Adrenal gland (tissue), 12 donors: ENCODE measurements around the gene SACS. TPM values are rescaled to one million over a fixed set of nuclear protein-coding genes. Genes with fewer than 3 reads are reported as not detected.

Experiments
- DNase-seq, 7 donors: peaks; one replicate each; pipeline ENCODE4 v3.0.0-alpha.2; 2019 to 2020
- H3K27ac ChIP-seq, 5 donors: fragments of 200-600 bp; sonication (generic) in 4 of 5; 1 replicate in 3 of 5; 2 replicates in 2 of 5; pipeline versions ENCODE4 v1.5.1 to v1.8.0; 2016 to 2020; ENCODE audit warnings: mild to moderate bottlenecking in 1 of 5
- H3K27me3 ChIP-seq: fragments of 200-600 bp; 2 replicates; pipeline ENCODE4 v1.8.0; 2021
- H3K36me3 ChIP-seq, 2 donors: fragments of 200-600 bp; replicated peaks in 1 of 2; 1 replicate in 1 of 2; 2 replicates in 1 of 2; pipeline versions ENCODE4 v1.5.1 to v1.8.0; 2018 to 2022
- H3K4me1 ChIP-seq, 2 donors: fragments of 200-600 bp; replicated peaks in 1 of 2; 1 replicate in 1 of 2; 2 replicates in 1 of 2; pipeline versions ENCODE4 v1.5.1 to v1.8.0; 2018 to 2021
- H3K4me3 ChIP-seq, 4 donors: fragments of 200-600 bp; sonication (generic) in 3 of 4; one replicate each; pipeline ENCODE4 v1.5.1; 2016 to 2018
- H3K9me3 ChIP-seq, 3 donors: fragments of 200-600 bp; sonication (generic) in 1 of 3; replicated peaks in 1 of 3; 1 replicate in 2 of 3; 2 replicates in 1 of 3; pipeline versions ENCODE4 v1.5.1 to v1.8.0; 2016 to 2021
- POLR2A ChIP-seq, 2 donors: fragments of 450-650 bp; IDR thresholded peaks; one replicate each; pipeline ENCODE4 v1.6.1; 2017; ENCODE audit warnings: antibody characterized with exemption in 2 of 2, mild to moderate bottlenecking in 2 of 2, moderate library complexity in 1 of 2
- WGBS, 4 donors: extraction: QIAGEN DNeasy Blood & Tissue Kit in 2 of 4; methylation state at CpG; one replicate each; pipeline versions ENCODE4 v1.1.5 to v1.1.7; 2013 to 2017; 5-methylcytosine and 5-hydroxymethylcytosine counted together
- intact Hi-C, 2 donors: fragments of 100-400 bp; cut with DNase I; formaldehyde crosslinking; loops; one replicate each; pipeline versions ENCODE4 v1.14.1 to v1.15.0; 2022 to 2023
- polyA plus RNA-seq, 3 donors: library from polyadenylated mRNA; stranded (reverse); fragments of 200-250 nt in 2 of 3; fragments of 350-450 nt in 1 of 3; fragmentation: Illumina TruSeq in 1 of 3; extraction: RNeasy Lipid Tissue Mini Kit (QIAGEN cat#74804) in 1 of 3; gene quantifications; one replicate each; pipeline ENCODE4 v1.2.3, GENCODE V29; 2013 to 2014
- total RNA-seq, 9 donors: library from RNA; depleted of rRNA in 4 of 9; stranded (reverse); fragments of >200 nt in 4 of 9; fragments of 120-200 nt in 1 of 9; fragmentation: NEBNext Ultra II Directional in 1 of 9; extraction: Animal tissue kit (Norgen Biotek cat#: 25700) in 1 of 9; gene quantifications; one replicate each; pipeline versions ENCODE4 v1.1.0 to v1.2.4, GENCODE V29; 2013 to 2023
- TF ChIP-seq, protein P1 (sequence below), 6 experiments: fragments of 450-650 bp in 4 of 6; fragments of 200-600 bp in 2 of 6; sonication (generic) in 1 of 6; IDR thresholded peaks; 1 replicate in 5 of 6; 2 replicates in 1 of 6; pipeline versions ENCODE4 v1.5.1 to v1.8.0; 2016 to 2021; ENCODE audit warnings: antibody characterized with exemption in 6 of 6, mild to moderate bottlenecking in 2 of 6, moderate library complexity in 1 of 6
- donor health status: healthy with polysubstance abuse.
- donor health status: Bipolar disorder and iron deficiency.
- donor health status: DM: yes; HTN: yes; CAD: no.
- donor health status: DM: no; HTN: no; CAD: no.
- donor health status: DM: no; HTN: no; CAD: no.
- donor health status: DM: yes; HTN: yes; CAD: no.

SACS gene
- total and polyA plus RNA-seq, 12 donors, result 5.6 to 41.6 (median 7.5) TPM

- 60 to 67% (median 63%) methylated on average over 3 of the region's 3 CpGs for WGBS, 4 donors
- H3K36me3 ChIP-seq, result no peaks in the 10 kb centered on the region
- no peak overlapping the region for H3K4me3 ChIP-seq
- peak overlapping the region in 1 of 5 donors; percentile 24 for H3K27ac ChIP-seq
- no peaks in the 10 kb centered on the region for H3K27me3 ChIP-seq
- peaks cover 0 to 3% (median 0%) of the 10 kb centered on the region in 3 donors for H3K9me3 ChIP-seq
- peaks cover 0 to 9% of the 10 kb centered on the region in 2 donors for H3K4me1 ChIP-seq
- intact Hi-C loops, result no loop called here
- TF ChIP-seq POLR2A (IDR thresholded peaks at IDR 0.05), result no peak
- TF ChIP-seq, protein P1, sequence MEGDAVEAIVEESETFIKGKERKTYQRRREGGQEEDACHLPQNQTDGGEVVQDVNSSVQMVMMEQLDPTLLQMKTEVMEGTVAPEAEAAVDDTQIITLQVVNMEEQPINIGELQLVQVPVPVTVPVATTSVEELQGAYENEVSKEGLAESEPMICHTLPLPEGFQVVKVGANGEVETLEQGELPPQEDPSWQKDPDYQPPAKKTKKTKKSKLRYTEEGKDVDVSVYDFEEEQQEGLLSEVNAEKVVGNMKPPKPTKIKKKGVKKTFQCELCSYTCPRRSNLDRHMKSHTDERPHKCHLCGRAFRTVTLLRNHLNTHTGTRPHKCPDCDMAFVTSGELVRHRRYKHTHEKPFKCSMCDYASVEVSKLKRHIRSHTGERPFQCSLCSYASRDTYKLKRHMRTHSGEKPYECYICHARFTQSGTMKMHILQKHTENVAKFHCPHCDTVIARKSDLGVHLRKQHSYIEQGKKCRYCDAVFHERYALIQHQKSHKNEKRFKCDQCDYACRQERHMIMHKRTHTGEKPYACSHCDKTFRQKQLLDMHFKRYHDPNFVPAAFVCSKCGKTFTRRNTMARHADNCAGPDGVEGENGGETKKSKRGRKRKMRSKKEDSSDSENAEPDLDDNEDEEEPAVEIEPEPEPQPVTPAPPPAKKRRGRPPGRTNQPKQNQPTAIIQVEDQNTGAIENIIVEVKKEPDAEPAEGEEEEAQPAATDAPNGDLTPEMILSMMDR (IDR thresholded peaks at IDR 0.05), result no peak
- DNase-seq, result no peak
Observed at GRCh38 chr13:23392313-23392712, 41.2 kb downstream of the SACS start.

DNA sequence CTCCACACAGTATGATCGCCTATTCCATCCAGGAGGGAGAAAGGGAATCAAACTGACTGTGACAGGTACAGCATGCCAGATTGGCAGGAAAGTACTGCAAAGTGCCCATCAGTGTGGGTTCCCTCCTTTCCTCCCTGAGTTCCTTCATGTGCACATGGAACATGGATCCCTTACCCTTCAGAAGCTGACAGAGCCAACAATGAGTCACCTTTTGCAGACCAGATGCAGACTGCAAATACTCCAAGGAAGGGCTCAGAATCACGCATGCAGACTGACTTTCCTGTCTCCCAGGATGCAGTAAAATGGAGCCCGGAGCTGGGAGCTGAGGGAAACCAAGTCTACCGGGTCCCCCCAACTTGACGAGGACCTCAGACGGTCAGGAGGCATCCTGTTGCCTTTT, 41.8 kb downstream of the SACS start:
- H3K27me3 ChIP-seq, result no peaks in the 10 kb centered on the region
- no peak overlapping the region for H3K27ac ChIP-seq
- TF ChIP-seq, protein P1 (IDR thresholded peaks at IDR 0.05), result no peak
- TF ChIP-seq POLR2A (IDR thresholded peaks at IDR 0.05), result no peak
- no peaks in the 10 kb centered on the region for H3K36me3 ChIP-seq
- no peak overlapping the region for H3K4me3 ChIP-seq
- peaks cover 0 to 9% of the 10 kb centered on the region in 2 donors for H3K4me1 ChIP-seq
- no peaks in the 10 kb centered on the region for H3K9me3 ChIP-seq
- 77 to 91% (median 79%) methylated on average over 5 to 6 of the region's 6 CpGs for WGBS, 4 donors
- intact Hi-C loops, result no loop called here
- no peak for DNase-seq

DNA sequence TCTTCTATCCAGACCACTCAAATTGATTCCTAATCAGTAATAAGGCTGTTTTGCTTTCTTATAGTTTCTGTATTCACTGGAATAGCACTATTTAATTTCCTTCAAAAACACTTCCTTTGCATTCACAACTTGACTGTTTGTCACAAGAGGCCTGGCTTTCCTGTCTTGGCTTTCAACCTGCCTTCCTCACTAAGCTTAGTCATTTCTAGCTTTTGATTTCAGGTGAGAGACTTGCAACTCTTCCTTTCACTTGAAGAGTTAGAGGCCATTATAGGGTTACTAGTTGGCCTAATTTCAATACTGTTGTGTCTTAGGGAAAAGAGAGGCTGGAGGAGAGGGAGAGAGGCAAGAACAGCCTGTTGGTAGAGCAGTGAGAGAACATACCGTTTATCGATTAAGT, 47.0 kb downstream of the SACS start:
- no peak for DNase-seq
- WGBS, 4 donors, result 94 to 100% (median 98%) methylated on average over 2 of the region's 2 CpGs
- intact Hi-C loops, result no loop called here
- Histone ChIP-seq H3K9me3 (no peaks in the 10 kb centered on the region), H3K36me3 (no peaks in the 10 kb centered on the region), H3K4me3 (no peak overlapping the region), H3K27ac (no peak overlapping the region), H3K4me1 (peaks cover 0 to 6% of the 10 kb centered on the region in 2 donors), H3K27me3 (no peaks in the 10 kb centered on the region)
- TF ChIP-seq POLR2A (IDR thresholded peaks at IDR 0.05), result no peak
- TF ChIP-seq, protein P1 (IDR thresholded peaks at IDR 0.05), result no peak

DNA sequence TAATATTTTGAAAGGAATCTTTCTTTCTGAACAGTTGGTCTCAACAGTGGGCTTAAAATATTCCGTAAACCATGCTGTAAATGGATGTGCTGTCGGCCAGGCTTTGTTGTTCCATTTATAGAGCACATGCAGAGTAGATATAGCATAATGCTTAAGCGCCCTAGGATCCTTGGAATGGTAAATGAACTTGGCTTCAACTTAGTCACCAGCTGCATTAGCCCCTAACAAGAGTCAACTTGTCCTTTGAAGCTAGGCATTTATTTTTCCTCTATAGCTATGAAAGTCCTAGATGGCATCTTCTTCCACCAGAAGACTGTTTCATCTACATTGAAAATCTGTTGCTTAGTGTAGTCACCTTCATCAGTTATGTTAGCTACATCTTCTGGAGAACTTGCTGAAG, 47.6 kb downstream of the SACS start:
- Histone ChIP-seq H3K27me3 (no peaks in the 10 kb centered on the region), H3K27ac (no peak overlapping the region), H3K9me3 (no peaks in the 10 kb centered on the region), H3K36me3 (no peaks in the 10 kb centered on the region), H3K4me3 (no peak overlapping the region), H3K4me1 (peaks cover 0 to 6% of the 10 kb centered on the region in 2 donors)
- TF ChIP-seq POLR2A (IDR thresholded peaks at IDR 0.05), result no peak
- TF ChIP-seq, protein P1 (IDR thresholded peaks at IDR 0.05), result no peak
- DNase-seq, result no peak
- 83 to 94% (median 90%) methylated on average over 3 of the region's 3 CpGs for WGBS, 4 donors
- intact Hi-C loops, result no loop called here
